CD14-positive monocyte (primary cell): ENCODE results near the gene TENT5C. TPM values are rescaled to one million over a fixed set of nuclear protein-coding genes. Genes with fewer than 3 reads are reported as not detected.

ENCODE experiments used
- DNase-seq, 3 donors: peaks; one replicate each; pipeline ENCODE4 v3.0.0-alpha.2; 2011 to 2022
- H2AFZ ChIP-seq: 2 replicates; pipeline ENCODE4 v1.6.0; 2012; ENCODE audit warnings: mild to moderate bottlenecking, low read depth, low read length, inconsistent platforms; ENCODE audit not compliant: insufficient read depth, poor library complexity, severe bottlenecking
- H3K27ac ChIP-seq, 2 donors: 1 replicate in 1 of 2; 2 replicates in 1 of 2; pipeline ENCODE4 v1.5.1; 2012 to 2013; ENCODE audit warnings: low read length in 2 of 2, control low read depth in 1 of 2, inconsistent platforms in 1 of 2, low read depth in 1 of 2, mild to moderate bottlenecking in 1 of 2
- H3K27me3 ChIP-seq, 2 donors: one replicate each; pipeline versions ENCODE4 v1.6.0 to v1.6.1; 2011 to 2013; ENCODE audit warnings: low read length in 2 of 2; ENCODE audit not compliant: control insufficient read depth in 2 of 2, insufficient read depth in 2 of 2
- H3K36me3 ChIP-seq, 2 donors: replicated peaks in 1 of 2; 1 replicate in 1 of 2; 2 replicates in 1 of 2; pipeline versions ENCODE4 v1.5.1 to v1.6.1; 2012 to 2013; ENCODE audit warnings: low read length in 2 of 2, control low read depth in 1 of 2, inconsistent platforms in 1 of 2, mild to moderate bottlenecking in 1 of 2; ENCODE audit not compliant: insufficient read depth in 2 of 2, control insufficient read depth in 1 of 2
- H3K4me1 ChIP-seq, 2 donors: 1 replicate in 1 of 2; 2 replicates in 1 of 2; pipeline versions ENCODE4 v1.5.1 to v1.6.1; 2012 to 2013; ENCODE audit warnings: low read length in 2 of 2, control low read depth in 1 of 2, inconsistent platforms in 1 of 2, mild to moderate bottlenecking in 1 of 2, moderate library complexity in 1 of 2; ENCODE audit not compliant: insufficient read depth in 2 of 2, control insufficient read depth in 1 of 2
- H3K4me2 ChIP-seq: replicated peaks from 2 replicates; pipeline ENCODE3; 2012; ENCODE audit warnings: low read length, moderate library complexity, mild to moderate bottlenecking; ENCODE audit not compliant: poor library complexity, severe bottlenecking; ENCODE audit errors: extremely low read depth
- H3K4me3 ChIP-seq, 3 experiments: fragments of 200-600 bp in 1 of 3; sonication (generic) in 1 of 3; replicated peaks in 1 of 3; 1 replicate in 2 of 3; 2 replicates in 1 of 3; pipeline ENCODE4 v1.5.1; 2011 to 2013; ENCODE audit warnings: low read length in 3 of 3, mild to moderate bottlenecking in 3 of 3, control low read depth in 2 of 3, low read depth in 2 of 3, inconsistent platforms in 1 of 3, moderate library complexity in 1 of 3
- H3K79me2 ChIP-seq: 2 replicates; pipeline ENCODE4 v1.6.0; 2012; ENCODE audit warnings: mild to moderate bottlenecking, control low read depth, inconsistent platforms, low read length, moderate library complexity; ENCODE audit not compliant: insufficient read depth
- H3K9ac ChIP-seq: 2 replicates; pipeline ENCODE4 v1.6.0; 2017; ENCODE audit warnings: low read length, mild to moderate bottlenecking; ENCODE audit not compliant: insufficient read depth, poor library complexity, severe bottlenecking
- H3K9me3 ChIP-seq, 2 donors: replicated peaks in 1 of 2; 1 replicate in 1 of 2; 2 replicates in 1 of 2; pipeline versions ENCODE4 v1.5.1 to v1.6.1; 2012 to 2013; ENCODE audit warnings: low read length in 2 of 2, control low read depth in 1 of 2; ENCODE audit not compliant: control insufficient read depth in 1 of 2, insufficient read depth in 1 of 2
- H4K20me1 ChIP-seq: 2 replicates; pipeline ENCODE4 v1.6.0; 2012; ENCODE audit warnings: mild to moderate bottlenecking, low read length, control low read depth, moderate library complexity; ENCODE audit not compliant: insufficient read depth
- H3K27ac Mint-ChIP-seq, 7 donors: one replicate each; pipeline ENCODE4 v1.8.0; 2020; ENCODE audit warnings: mild to moderate bottlenecking in 7 of 7, mixed read lengths in 7 of 7, moderate library complexity in 6 of 7, inconsistent platforms in 2 of 7
- H3K27me3 Mint-ChIP-seq, 3 donors: one replicate each; pipeline ENCODE4 v1.8.0; 2021 to 2022; ENCODE audit warnings: low read depth in 3 of 3, mild to moderate bottlenecking in 3 of 3, mixed read lengths in 3 of 3, moderate library complexity in 3 of 3, inconsistent platforms in 1 of 3
- H3K36me3 Mint-ChIP-seq, 2 donors: one replicate each; pipeline ENCODE4 v1.8.0; 2020; ENCODE audit warnings: mixed read lengths in 2 of 2, inconsistent platforms in 1 of 2, mild to moderate bottlenecking in 1 of 2
- H3K4me1 Mint-ChIP-seq: one replicate; pipeline ENCODE4 v1.8.0; 2020; ENCODE audit warnings: mild to moderate bottlenecking, mixed read lengths
- H3K4me3 Mint-ChIP-seq, 2 donors: one replicate each; pipeline ENCODE4 v1.8.0; 2020; ENCODE audit warnings: mild to moderate bottlenecking in 2 of 2, mixed read lengths in 2 of 2, moderate library complexity in 1 of 2
- H3K9me3 Mint-ChIP-seq, 7 donors: one replicate each; pipeline ENCODE4 v1.8.0; 2020 to 2022; ENCODE audit warnings: mixed read lengths in 7 of 7, mild to moderate bottlenecking in 6 of 7, moderate library complexity in 6 of 7, inconsistent platforms in 2 of 7
- CTCF ChIP-seq: fragments of 200-600 bp; IDR thresholded peaks from one replicate; pipeline ENCODE4 v1.8.0; 2022; ENCODE audit warnings: antibody characterized with exemption, mild to moderate bottlenecking
- WGBS: methylation state at CpG from one replicate; pipeline ENCODE4 v1.1.5; 2013; ENCODE audit warnings: missing lambda C conversion rate; ENCODE audit not compliant: insufficient coverage; 5-methylcytosine and 5-hydroxymethylcytosine counted together
- intact Hi-C, 2 donors: fragments of 100-400 bp; cut with micrococcal nuclease; formaldehyde crosslinking; loops; one replicate each; pipeline versions ENCODE4 v1.15.0 to v1.15.1; 2023
- polyA minus RNA-seq: library from RNA; depleted of rRNA, polyadenylated mRNA; stranded (reverse); fragments of >200 nt; gene quantifications from 2 replicates; pipeline ENCODE4 v1.2.3, GENCODE V29; 2012
- polyA plus RNA-seq, 3 donors: library from polyadenylated mRNA; depleted of rRNA in 1 of 3; unstranded in 2 of 3; stranded (reverse) in 1 of 3; fragments of 300-500 nt in 2 of 3; fragments of >200 nt in 1 of 3; fragmentation: Illumina TruSeq in 2 of 3; gene quantifications; 1 replicate in 2 of 3; 2 replicates in 1 of 3; pipeline ENCODE4 v1.2.3, GENCODE V29; 2012 to 2021
- total RNA-seq, 12 experiments: library from RNA in 1 of 12; stranded (reverse) in 1 of 12; fragments of 120-200 nt in 1 of 12; gene quantifications; one replicate each; pipeline ENCODE4 v1.2.4 and lab custom pipeline; 2013 to 2026; ENCODE audit warnings: mixed read lengths in 6 of 12, inconsistent platforms in 1 of 12

Gene TENT5C
- total RNA-seq (2013) = 0.35 TPM
- polyA plus RNA-seq (under 1 TPM; 0.17 to 0.69 (median 0.27) TPM), polyA minus RNA-seq (0.16 and 0.42 TPM in 2 replicates), total RNA-seq (lab: John Stamatoyannopoulos, UW) (8.0 to 51.7 (median 22.3) reads per million in 11 experiments)

GRCh38 chr1:117605774-117606648, at the start of gene TENT5C:
Gene TENT5C (plus strand): TSS chr1:117606048. CDS start chr1:117622869, 16,821 bp downstream.
- H3K27me3 Mint-ChIP-seq = peaks cover 23 to 48% (median 38%) of the 10 kb centered on the region in 3 donors
- Histone ChIP-seq H3K27ac (no peak within 1 kb of the TSS), H4K20me1 (no peaks in the 10 kb centered on the region), H3K9me3 (no peaks in the 10 kb centered on the region), H3K36me3 (no peaks in the 10 kb centered on the region), H3K4me1 (peaks cover 23 to 25% of the 10 kb centered on the region in 2 donors), H3K79me2 (no peaks in the 10 kb centered on the region), H3K4me2 (peak within 1 kb of the TSS; percentile 91), H3K27me3 (peaks cover 13 to 53% of the 10 kb centered on the region in 2 donors), H3K9ac (peak within 1 kb of the TSS; percentile 54), H2AFZ (peak within 1 kb of the TSS; percentile 89), H3K4me3 (peak within 1 kb of the TSS; percentile 48 to 92 (median 64))
- intact Hi-C loops = no loop called here
- no peaks in the 10 kb centered on the region for H3K36me3 Mint-ChIP-seq
- peaks cover 0 to 2% (median 0%) of the 10 kb centered on the region in 7 donors for H3K9me3 Mint-ChIP-seq
- WGBS = under 1% methylated on average over 77 of the region's 79 CpGs
- H3K27ac Mint-ChIP-seq = peak within 1 kb of the TSS; percentile 22 to 82 (median 62)
- DNase-seq = peak; percentile 90 to 92 (median 90)
- TF ChIP-seq CTCF = no peak
- peaks cover 22% of the 10 kb centered on the region for H3K4me1 Mint-ChIP-seq
- peak within 1 kb of the TSS; percentile 94 to 98 for H3K4me3 Mint-ChIP-seq

GRCh38 chr1:117556341-117556740, 49.5 kb upstream of the TENT5C start:
- H3K27me3 ChIP-seq = no peaks in the 10 kb centered on the region
- peak in 1 of 3 donors; percentile 5 for DNase-seq
- no peak overlapping the region for H3K27ac Mint-ChIP-seq

More at GRCh38 chr1:117556341-117556740, 49.5 kb upstream of the TENT5C start:
- H2AFZ ChIP-seq = no peak overlapping the region
- H3K27ac ChIP-seq = no peak overlapping the region
- H3K4me1 ChIP-seq = no peaks in the 10 kb centered on the region
- no peaks in the 10 kb centered on the region for H3K36me3 ChIP-seq
- H3K79me2 ChIP-seq = no peaks in the 10 kb centered on the region
- H3K36me3 Mint-ChIP-seq = no peaks in the 10 kb centered on the region
- H4K20me1 ChIP-seq = no peaks in the 10 kb centered on the region
- intact Hi-C loops = no loop called here
- H3K4me1 Mint-ChIP-seq = peaks cover 11% of the 10 kb centered on the region
- H3K27me3 Mint-ChIP-seq = peaks cover 0 to 3% (median 0%) of the 10 kb centered on the region in 3 donors
- no peak overlapping the region for H3K4me2 ChIP-seq
- no peak overlapping the region for H3K4me3 Mint-ChIP-seq
- no peak for TF ChIP-seq CTCF
- H3K4me3 ChIP-seq = no peak overlapping the region
- H3K9ac ChIP-seq = no peak overlapping the region
- H3K9me3 Mint-ChIP-seq = peaks cover 0 to 8% (median 3%) of the 10 kb centered on the region in 7 donors
- H3K9me3 ChIP-seq = peaks cover 0 to 2% of the 10 kb centered on the region in 2 donors
